Ishikawa (cell line): ENCODE measurements around the gene CAPZB.

Source experiments
- CREB1 ChIP-seq: IDR thresholded peaks from 2 replicates; pipeline ENCODE4 v1.6.1; 2012; ENCODE audit warnings: low read depth
- FOXM1 ChIP-seq: IDR thresholded peaks from 2 replicates; pipeline ENCODE4 v1.6.1; 2012; ENCODE audit warnings: low read depth, borderline replicate concordance
- NFIC ChIP-seq: IDR thresholded peaks from 2 replicates; pipeline ENCODE4 v1.6.1; 2012
- RAD21 ChIP-seq: IDR thresholded peaks from 2 replicates; pipeline ENCODE4 v1.6.1; 2012; ENCODE audit warnings: low read depth
- TAF1 ChIP-seq: IDR thresholded peaks from 2 replicates; pipeline ENCODE4 v1.6.1; 2012; ENCODE audit warnings: low read depth, mild to moderate bottlenecking
- TCF12 ChIP-seq: IDR thresholded peaks from 2 replicates; pipeline ENCODE4 v1.6.1; 2012; ENCODE audit warnings: low read depth
- TEAD4 ChIP-seq: IDR thresholded peaks from 2 replicates; pipeline ENCODE4 v1.6.1; 2012
- TF ChIP-seq, protein P1 (sequence below): IDR thresholded peaks from 2 replicates; pipeline ENCODE4 v1.6.1; 2012; ENCODE audit warnings: low read depth, mild to moderate bottlenecking
- TF ChIP-seq, protein P2 (sequence below): IDR thresholded peaks from 2 replicates; pipeline ENCODE4 v1.6.1; 2012

DNA sequence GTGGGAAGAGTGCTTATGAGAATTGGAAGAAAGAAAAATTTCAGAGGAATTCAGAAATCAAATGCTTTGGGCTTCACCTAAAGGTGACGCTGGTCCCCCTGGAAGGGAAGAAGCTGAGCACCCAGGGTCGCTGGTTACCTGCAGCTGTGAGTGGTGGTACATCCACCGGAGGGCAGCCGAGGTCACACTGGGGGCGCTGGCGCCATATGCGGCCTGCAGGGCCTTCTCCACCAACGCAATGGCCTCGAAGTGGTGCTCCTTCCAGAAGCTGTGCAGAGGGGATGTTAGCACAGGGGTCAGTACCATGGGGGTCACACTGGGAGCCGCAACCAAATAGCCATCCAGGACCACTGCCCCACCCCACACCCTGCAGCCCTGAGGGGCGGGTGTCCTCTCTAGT, 179.5 kb downstream of the CAPZB start:
- TF ChIP-seq TAF1 (no peak), NFIC (no peak), RAD21 (no peak), TCF12 (no peak), TEAD4 (no peak), CREB1 (no peak), FOXM1 (no peak)
- TF ChIP-seq, protein P1, sequence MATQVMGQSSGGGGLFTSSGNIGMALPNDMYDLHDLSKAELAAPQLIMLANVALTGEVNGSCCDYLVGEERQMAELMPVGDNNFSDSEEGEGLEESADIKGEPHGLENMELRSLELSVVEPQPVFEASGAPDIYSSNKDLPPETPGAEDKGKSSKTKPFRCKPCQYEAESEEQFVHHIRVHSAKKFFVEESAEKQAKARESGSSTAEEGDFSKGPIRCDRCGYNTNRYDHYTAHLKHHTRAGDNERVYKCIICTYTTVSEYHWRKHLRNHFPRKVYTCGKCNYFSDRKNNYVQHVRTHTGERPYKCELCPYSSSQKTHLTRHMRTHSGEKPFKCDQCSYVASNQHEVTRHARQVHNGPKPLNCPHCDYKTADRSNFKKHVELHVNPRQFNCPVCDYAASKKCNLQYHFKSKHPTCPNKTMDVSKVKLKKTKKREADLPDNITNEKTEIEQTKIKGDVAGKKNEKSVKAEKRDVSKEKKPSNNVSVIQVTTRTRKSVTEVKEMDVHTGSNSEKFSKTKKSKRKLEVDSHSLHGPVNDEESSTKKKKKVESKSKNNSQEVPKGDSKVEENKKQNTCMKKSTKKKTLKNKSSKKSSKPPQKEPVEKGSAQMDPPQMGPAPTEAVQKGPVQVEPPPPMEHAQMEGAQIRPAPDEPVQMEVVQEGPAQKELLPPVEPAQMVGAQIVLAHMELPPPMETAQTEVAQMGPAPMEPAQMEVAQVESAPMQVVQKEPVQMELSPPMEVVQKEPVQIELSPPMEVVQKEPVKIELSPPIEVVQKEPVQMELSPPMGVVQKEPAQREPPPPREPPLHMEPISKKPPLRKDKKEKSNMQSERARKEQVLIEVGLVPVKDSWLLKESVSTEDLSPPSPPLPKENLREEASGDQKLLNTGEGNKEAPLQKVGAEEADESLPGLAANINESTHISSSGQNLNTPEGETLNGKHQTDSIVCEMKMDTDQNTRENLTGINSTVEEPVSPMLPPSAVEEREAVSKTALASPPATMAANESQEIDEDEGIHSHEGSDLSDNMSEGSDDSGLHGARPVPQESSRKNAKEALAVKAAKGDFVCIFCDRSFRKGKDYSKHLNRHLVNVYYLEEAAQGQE: no peak
- TF ChIP-seq, protein P2, sequence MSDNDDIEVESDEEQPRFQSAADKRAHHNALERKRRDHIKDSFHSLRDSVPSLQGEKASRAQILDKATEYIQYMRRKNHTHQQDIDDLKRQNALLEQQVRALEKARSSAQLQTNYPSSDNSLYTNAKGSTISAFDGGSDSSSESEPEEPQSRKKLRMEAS: no peak
